Measurements from ENCODE around the gene FRS2.

The FRS2 gene

GRCh38 chr12:69457433-69457832, 12.8 kb upstream of the FRS2 start:
- Histone ChIP-seq H3K4me2 (no peak overlapping the region), H3K79me2 (ENCODE audit: insufficient read depth, low read depth) (no peaks in the 10 kb centered on the region), H4K20me1 (ENCODE audit: insufficient read depth) (no peaks in the 10 kb centered on the region), H3K4me1 (ENCODE audit: low read depth, poor library complexity, severe bottlenecking) (no peaks in the 10 kb centered on the region), H3K4me3 (IDR thresholded peaks at IDR 0.05; ENCODE audit: insufficient read depth, low read depth, low read length) (no peak overlapping the region), H3K27me3 (ENCODE audit: insufficient read depth, low read depth) (no peaks in the 10 kb centered on the region), H3K9ac (no peak overlapping the region), H2AFZ (ENCODE audit: low read depth) (no peak overlapping the region), H3K27ac (no peak overlapping the region), H3K36me3 (ENCODE audit: insufficient read depth) (no peaks in the 10 kb centered on the region)
- no peak for TF ChIP-seq CTCF (conservative IDR thresholded peaks at IDR 0.05; ENCODE audit: low read depth, low read length)

- Histone ChIP-seq H3K4me3 (IDR thresholded peaks at IDR 0.05; ENCODE audit: insufficient read depth, low read depth, low read length) (no peak overlapping the region), H3K36me3 (ENCODE audit: insufficient read depth) (no peaks in the 10 kb centered on the region), H4K20me1 (ENCODE audit: insufficient read depth) (no peaks in the 10 kb centered on the region), H3K27me3 (ENCODE audit: insufficient read depth, low read depth) (no peaks in the 10 kb centered on the region), H3K27ac (no peak overlapping the region), H2AFZ (ENCODE audit: low read depth) (no peak overlapping the region), H3K79me2 (ENCODE audit: insufficient read depth, low read depth) (no peaks in the 10 kb centered on the region), H3K9ac (no peak overlapping the region), H3K4me2 (no peak overlapping the region), H3K4me1 (ENCODE audit: low read depth, poor library complexity, severe bottlenecking) (no peaks in the 10 kb centered on the region)
- no peak for TF ChIP-seq CTCF (conservative IDR thresholded peaks at IDR 0.05; ENCODE audit: low read depth, low read length)
Measured at GRCh38 chr12:69459477-69459876, 10.7 kb upstream of the FRS2 start.

DNA sequence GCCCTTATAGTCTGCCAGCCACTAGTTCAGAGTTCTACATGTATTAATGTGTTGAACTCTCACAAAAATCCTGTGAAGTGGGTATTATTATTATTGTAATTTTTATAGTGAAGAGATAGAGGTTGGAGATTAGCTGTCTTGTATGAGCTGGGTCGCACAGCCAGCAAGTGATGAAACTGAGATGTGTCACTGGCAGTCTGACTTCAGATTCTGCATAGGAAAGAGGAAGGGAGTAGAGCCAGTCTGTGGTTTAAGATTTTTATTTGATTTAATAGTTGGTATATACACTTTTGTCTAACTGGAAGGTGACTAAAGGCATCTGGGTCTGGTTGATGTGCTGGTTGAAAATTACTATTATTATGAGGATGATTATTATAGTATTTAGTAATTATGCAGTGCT, 5.8 kb upstream of the FRS2 start:
- no peaks in the 10 kb centered on the region for H4K20me1 ChIP-seq (ENCODE audit: insufficient read depth)
- H3K79me2 ChIP-seq (ENCODE audit: insufficient read depth, low read depth) = no peaks in the 10 kb centered on the region
- no peaks in the 10 kb centered on the region for H3K27me3 ChIP-seq (ENCODE audit: insufficient read depth, low read depth)

DNA sequence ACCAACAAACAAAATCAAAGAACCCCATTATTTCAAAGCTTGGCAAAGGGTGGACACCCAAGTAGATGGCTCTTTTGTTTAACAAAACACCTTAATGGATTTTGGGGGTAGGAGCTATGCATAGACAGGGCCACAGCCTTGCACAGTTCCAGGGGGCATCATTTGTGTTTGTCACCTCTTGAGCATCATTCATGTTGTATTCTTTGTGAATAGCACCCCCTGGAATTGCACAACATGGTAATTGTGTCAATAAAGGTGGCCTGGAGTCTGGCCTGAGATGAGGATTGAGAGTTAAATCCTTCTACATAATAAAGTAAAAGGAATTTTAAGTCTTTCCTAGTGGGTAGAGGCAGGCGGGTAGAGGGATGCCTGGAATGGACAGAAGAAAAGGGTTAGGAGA, 3.3 kb upstream of the FRS2 start:
- H3K79me2 ChIP-seq (ENCODE audit: insufficient read depth, low read depth) = peaks cover 13% of the 10 kb centered on the region
- H3K4me2 ChIP-seq = no peak overlapping the region
- peaks cover 11% of the 10 kb centered on the region for H3K4me1 ChIP-seq (ENCODE audit: low read depth, poor library complexity, severe bottlenecking)
- H3K27me3 ChIP-seq (ENCODE audit: insufficient read depth, low read depth) = no peaks in the 10 kb centered on the region
- no peak overlapping the region for H3K4me3 ChIP-seq (IDR thresholded peaks at IDR 0.05; ENCODE audit: insufficient read depth, low read depth, low read length)
- no peaks in the 10 kb centered on the region for H4K20me1 ChIP-seq (ENCODE audit: insufficient read depth)
- no peak overlapping the region for H3K27ac ChIP-seq
- no peak overlapping the region for H3K9ac ChIP-seq
- no peaks in the 10 kb centered on the region for H3K36me3 ChIP-seq (ENCODE audit: insufficient read depth)
- TF ChIP-seq CTCF (conservative IDR thresholded peaks at IDR 0.05; ENCODE audit: low read depth, low read length) = no peak
- H2AFZ ChIP-seq (ENCODE audit: low read depth) = no peak overlapping the region

More for the DNA sequence above, 5.8 kb upstream of the FRS2 start:
- H3K9ac ChIP-seq = no peak overlapping the region
- no peak overlapping the region for H3K4me2 ChIP-seq
- H2AFZ ChIP-seq (ENCODE audit: low read depth) = no peak overlapping the region
- no peak overlapping the region for H3K27ac ChIP-seq
- H3K4me1 ChIP-seq (ENCODE audit: low read depth, poor library complexity, severe bottlenecking) = no peaks in the 10 kb centered on the region
- TF ChIP-seq CTCF (conservative IDR thresholded peaks at IDR 0.05; ENCODE audit: low read depth, low read length) = no peak
- H3K36me3 ChIP-seq (ENCODE audit: insufficient read depth) = no peaks in the 10 kb centered on the region
- no peak overlapping the region for H3K4me3 ChIP-seq (IDR thresholded peaks at IDR 0.05; ENCODE audit: insufficient read depth, low read depth, low read length)

Data from KMS-11 (cell line).